ENCODE results near the gene PIP5K1B. TPM values are rescaled to one million over a fixed set of nuclear protein-coding genes. Genes with fewer than 3 reads are reported as not detected.
A peak's percentile ranks its signal among the peaks of the same experiment; 100 is the strongest.

Gene PIP5K1B
- total and polyA plus RNA-seq, 2 of the 13 experiments (the other 11 are each of a cell fraction or from before 2014, with no cell fraction given) = 15.8 to 17.5 TPM

DNA sequence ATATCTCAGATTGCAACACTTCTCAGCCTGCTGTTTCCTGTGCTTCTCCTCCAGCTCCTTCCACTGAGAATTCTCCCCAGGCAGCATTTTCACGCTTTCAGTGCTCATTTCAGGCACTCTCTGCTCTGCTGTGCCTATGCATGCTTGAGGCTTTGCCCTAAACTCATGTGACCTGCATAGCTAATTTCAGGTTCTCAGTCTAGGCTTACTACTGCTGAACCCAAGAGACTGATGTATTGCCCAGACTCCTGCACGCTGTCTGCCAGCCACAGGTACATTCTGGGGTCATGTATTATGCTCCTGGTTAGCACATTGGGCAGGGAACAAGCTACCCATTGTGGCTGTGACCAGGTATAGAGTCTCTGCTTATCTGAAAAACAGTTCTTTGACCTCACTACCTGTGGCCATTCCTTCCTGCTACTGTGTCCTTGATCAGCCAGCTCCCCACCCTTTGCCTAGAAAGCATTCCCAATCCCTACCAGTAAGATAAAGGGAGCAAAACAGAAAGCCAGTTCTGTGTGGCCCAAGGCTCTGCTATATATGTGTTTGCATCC, 34.7 kb downstream of the PIP5K1B start (continued):
- TF ChIP-seq, protein P1, sequence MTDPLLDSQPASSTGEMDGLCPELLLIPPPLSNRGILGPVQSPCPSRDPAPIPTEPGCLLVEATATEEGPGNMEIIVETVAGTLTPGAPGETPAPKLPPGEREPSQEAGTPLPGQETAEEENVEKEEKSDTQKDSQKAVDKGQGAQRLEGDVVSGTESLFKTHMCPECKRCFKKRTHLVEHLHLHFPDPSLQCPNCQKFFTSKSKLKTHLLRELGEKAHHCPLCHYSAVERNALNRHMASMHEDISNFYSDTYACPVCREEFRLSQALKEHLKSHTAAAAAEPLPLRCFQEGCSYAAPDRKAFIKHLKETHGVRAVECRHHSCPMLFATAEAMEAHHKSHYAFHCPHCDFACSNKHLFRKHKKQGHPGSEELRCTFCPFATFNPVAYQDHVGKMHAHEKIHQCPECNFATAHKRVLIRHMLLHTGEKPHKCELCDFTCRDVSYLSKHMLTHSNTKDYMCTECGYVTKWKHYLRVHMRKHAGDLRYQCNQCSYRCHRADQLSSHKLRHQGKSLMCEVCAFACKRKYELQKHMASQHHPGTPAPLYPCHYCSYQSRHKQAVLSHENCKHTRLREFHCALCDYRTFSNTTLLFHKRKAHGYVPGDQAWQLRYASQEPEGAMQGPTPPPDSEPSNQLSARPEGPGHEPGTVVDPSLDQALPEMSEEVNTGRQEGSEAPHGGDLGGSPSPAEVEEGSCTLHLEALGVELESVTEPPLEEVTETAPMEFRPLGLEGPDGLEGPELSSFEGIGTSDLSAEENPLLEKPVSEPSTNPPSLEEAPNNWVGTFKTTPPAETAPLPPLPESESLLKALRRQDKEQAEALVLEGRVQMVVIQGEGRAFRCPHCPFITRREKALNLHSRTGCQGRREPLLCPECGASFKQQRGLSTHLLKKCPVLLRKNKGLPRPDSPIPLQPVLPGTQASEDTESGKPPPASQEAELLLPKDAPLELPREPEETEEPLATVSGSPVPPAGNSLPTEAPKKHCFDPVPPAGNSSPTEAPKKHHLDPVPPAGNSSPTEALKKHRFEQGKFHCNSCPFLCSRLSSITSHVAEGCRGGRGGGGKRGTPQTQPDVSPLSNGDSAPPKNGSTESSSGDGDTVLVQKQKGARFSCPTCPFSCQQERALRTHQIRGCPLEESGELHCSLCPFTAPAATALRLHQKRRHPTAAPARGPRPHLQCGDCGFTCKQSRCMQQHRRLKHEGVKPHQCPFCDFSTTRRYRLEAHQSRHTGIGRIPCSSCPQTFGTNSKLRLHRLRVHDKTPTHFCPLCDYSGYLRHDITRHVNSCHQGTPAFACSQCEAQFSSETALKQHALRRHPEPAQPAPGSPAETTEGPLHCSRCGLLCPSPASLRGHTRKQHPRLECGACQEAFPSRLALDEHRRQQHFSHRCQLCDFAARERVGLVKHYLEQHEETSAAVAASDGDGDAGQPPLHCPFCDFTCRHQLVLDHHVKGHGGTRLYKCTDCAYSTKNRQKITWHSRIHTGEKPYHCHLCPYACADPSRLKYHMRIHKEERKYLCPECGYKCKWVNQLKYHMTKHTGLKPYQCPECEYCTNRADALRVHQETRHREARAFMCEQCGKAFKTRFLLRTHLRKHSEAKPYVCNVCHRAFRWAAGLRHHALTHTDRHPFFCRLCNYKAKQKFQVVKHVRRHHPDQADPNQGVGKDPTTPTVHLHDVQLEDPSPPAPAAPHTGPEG (CRISPR knock-in tag; IDR thresholded peaks at IDR 0.05) = no peak
- TF ChIP-seq CC2D1A (CRISPR knock-in tag; IDR thresholded peaks at IDR 0.05) = no peak
- TF ChIP-seq SP4 (CRISPR knock-in tag; IDR thresholded peaks at IDR 0.05) = no peak
- TF ChIP-seq, protein P2, sequence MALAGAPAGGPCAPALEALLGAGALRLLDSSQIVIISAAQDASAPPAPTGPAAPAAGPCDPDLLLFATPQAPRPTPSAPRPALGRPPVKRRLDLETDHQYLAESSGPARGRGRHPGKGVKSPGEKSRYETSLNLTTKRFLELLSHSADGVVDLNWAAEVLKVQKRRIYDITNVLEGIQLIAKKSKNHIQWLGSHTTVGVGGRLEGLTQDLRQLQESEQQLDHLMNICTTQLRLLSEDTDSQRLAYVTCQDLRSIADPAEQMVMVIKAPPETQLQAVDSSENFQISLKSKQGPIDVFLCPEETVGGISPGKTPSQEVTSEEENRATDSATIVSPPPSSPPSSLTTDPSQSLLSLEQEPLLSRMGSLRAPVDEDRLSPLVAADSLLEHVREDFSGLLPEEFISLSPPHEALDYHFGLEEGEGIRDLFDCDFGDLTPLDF (CRISPR knock-in tag; IDR thresholded peaks at IDR 0.05) = no peak
- TF ChIP-seq ZNF382 (CRISPR knock-in tag; IDR thresholded peaks at IDR 0.05; ENCODE audit: borderline replicate concordance) = no peak
- TF ChIP-seq, protein P3, sequence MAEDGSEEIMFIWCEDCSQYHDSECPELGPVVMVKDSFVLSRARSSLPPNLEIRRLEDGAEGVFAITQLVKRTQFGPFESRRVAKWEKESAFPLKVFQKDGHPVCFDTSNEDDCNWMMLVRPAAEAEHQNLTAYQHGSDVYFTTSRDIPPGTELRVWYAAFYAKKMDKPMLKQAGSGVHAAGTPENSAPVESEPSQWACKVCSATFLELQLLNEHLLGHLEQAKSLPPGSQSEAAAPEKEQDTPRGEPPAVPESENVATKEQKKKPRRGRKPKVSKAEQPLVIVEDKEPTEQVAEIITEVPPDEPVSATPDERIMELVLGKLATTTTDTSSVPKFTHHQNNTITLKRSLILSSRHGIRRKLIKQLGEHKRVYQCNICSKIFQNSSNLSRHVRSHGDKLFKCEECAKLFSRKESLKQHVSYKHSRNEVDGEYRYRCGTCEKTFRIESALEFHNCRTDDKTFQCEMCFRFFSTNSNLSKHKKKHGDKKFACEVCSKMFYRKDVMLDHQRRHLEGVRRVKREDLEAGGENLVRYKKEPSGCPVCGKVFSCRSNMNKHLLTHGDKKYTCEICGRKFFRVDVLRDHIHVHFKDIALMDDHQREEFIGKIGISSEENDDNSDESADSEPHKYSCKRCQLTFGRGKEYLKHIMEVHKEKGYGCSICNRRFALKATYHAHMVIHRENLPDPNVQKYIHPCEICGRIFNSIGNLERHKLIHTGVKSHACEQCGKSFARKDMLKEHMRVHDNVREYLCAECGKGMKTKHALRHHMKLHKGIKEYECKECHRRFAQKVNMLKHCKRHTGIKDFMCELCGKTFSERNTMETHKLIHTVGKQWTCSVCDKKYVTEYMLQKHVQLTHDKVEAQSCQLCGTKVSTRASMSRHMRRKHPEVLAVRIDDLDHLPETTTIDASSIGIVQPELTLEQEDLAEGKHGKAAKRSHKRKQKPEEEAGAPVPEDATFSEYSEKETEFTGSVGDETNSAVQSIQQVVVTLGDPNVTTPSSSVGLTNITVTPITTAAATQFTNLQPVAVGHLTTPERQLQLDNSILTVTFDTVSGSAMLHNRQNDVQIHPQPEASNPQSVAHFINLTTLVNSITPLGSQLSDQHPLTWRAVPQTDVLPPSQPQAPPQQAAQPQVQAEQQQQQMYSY (CRISPR knock-in tag; IDR thresholded peaks at IDR 0.05) = no peak
- TF ChIP-seq DPF2 (CRISPR knock-in tag; IDR thresholded peaks at IDR 0.05; ENCODE audit: borderline replicate concordance, low read depth) = peak; percentile 70
- no peak for TF ChIP-seq ZNF558 (CRISPR knock-in tag; IDR thresholded peaks at IDR 0.05; ENCODE audit: borderline replicate concordance)
- TF ChIP-seq ZNF782 (CRISPR knock-in tag; IDR thresholded peaks at IDR 0.05; ENCODE audit: borderline replicate concordance) = no peak
- TF ChIP-seq MAFK (conservative IDR thresholded peaks at IDR 0.05 in 1 of 2, IDR thresholded peaks at IDR 0.05 in 1 of 2; ENCODE audit: low read length in 2 of 2) = no peak
- TF ChIP-seq STAT5B (CRISPR knock-in tag; IDR thresholded peaks at IDR 0.05) = no peak
- no peak for TF ChIP-seq RFXAP (CRISPR knock-in tag; IDR thresholded peaks at IDR 0.05; ENCODE audit: borderline replicate concordance)
- peak; percentile 21; the same call in 1 of the 2 replicates for TF ChIP-seq SOX13 (IDR thresholded peaks at IDR 0.05)
- TF ChIP-seq SOX13 (CRISPR knock-in tag; conservative IDR thresholded peaks at IDR 0.05 in 1 of 2, IDR thresholded peaks at IDR 0.05 in 1 of 2) = peak in 1 of 2 experiments; percentile 89; a peak in 2 of 4 replicates
- no peak for TF ChIP-seq NONO (IDR thresholded peaks at IDR 0.05)
- no peak for TF ChIP-seq NONO (CRISPR knock-in tag; conservative IDR thresholded peaks at IDR 0.05)
- no peak for TF ChIP-seq ZNF543 (CRISPR knock-in tag; IDR thresholded peaks at IDR 0.05)
- TF ChIP-seq ZNF501 (CRISPR knock-in tag; IDR thresholded peaks at IDR 0.05) = peak; percentile 44; the same call in 1 of the 2 replicates
- TF ChIP-seq SIX4 (CRISPR knock-in tag; IDR thresholded peaks at IDR 0.05) = no peak
- no peak for TF ChIP-seq TCF12 (IDR thresholded peaks at IDR 0.05)
- no peak for TF ChIP-seq TCF12 (CRISPR knock-in tag; IDR thresholded peaks at IDR 0.05)
